Stimulated activated CD4-positive, alpha-beta T cell treated with anti-CD3 and anti-CD28 coated beads, Interleukin-1b, Interleukin-23, amount 100 ng/mL, for 24 hours (primary cell): ENCODE results near the gene EFTUD2.
A peak's percentile ranks its signal among the peaks of the same experiment; 100 is the strongest.

Experiments
- DNase-seq, 4 experiments: peaks; one replicate each; pipeline ENCODE4 v3.0.0-alpha.2; 2020; ENCODE audit warnings: low read depth in 4 of 4, low spot score in 1 of 4

The EFTUD2 gene

DNA sequence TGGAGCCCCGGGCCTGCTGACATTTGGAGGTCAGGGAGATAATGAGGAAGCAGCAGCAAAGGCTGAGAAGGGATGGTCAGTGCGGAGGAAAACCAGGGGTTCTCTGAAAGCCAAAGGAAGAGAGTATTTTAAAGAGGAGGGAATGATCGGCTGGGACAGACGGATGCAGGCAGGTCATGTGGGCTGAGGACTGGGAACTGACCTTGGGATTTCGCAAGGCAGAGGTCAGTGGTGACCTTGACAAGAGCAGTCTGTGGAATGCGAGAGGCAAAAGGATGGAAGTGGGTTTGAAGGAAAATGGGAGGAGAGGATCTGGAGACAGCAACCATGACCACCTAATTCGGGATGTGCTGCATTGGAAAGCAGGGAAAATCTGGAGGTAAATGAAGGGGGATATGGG is 10.2 kb downstream of the EFTUD2 start:
- no peak for DNase-seq

DNA sequence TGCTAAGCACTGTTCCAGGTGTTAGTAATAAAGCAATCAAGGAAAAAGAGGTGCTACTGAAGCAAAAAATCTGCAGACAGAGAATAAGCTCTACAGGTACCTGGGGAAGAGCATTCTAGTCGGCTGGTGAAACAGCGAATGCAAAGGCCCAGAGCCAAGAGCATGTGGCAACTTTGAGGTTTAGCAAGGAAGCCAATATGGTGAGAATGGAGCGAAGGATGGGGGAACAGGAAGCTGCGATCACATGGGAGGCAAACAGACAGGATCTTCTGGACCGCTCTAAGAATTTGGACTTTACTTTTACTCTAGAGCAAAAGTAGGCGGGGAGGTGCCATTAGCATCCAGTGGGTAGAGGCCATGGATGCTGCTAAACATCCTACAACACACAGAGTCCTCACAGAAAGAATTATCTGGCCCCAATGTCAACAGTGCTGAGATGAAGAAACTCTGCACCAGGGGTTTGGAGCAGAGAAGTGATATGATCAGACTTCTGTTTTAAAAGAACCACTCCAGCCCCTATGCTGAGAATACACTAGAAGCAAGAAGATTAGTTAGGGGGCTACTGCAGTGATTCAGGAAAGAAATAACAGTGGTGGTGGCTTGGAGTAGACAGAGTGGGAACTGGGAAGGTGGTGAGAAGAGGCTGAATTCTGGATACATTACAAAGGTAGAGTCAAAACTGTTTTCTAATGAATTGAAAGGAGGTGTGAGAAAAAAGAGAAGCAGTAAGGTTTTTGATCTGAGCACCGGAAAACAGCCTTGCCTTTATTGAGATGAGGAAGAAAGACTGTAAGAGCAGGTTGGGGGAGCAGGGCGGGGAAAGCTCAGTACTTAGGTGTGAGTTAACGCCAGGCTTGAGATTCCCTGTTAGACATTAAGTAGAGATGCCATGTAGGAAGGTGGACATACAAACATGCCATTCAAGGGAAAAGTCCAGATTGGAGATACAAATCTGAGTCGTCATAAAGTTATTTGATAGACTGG is 11.0 kb downstream of the EFTUD2 start:
- DNase-seq: no peak

DNA sequence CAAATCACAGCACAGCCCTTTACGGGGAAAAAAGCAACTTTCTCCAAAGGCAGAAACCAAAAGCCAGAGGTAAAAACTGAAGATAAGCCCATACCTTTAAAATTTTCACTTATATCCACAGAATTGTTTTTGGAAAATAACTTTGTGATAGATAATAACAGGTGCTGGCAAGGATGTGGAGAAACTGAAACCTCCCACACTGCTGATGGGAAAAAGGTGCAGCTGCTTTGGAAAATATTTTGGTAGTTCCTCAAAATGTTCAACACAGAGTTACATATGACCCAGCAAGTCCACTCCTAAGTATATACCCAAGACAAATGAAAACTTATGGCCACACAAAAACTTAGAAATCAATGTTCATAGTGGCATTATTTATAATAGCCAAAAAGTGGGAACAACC is 12.2 kb downstream of the EFTUD2 start:
- no peak for DNase-seq

DNA sequence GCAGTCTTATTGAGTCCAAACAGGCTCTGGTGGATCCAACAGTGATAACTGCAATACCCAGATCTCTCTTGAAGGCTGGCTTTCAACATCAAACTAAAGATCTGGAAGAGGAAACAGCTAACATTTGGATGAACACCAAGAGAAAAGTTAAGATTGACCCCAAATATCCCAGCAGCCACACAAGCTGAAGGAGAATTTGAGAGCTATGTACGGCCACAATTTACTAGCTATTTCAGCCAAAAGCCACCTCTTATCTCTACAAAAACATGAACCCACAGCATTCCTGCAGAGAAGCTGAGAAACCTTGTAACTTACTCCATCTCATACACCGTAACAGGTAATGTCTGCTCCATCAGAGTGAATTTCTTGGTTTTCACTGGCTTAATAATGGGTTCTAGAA is 14.3 kb downstream of the EFTUD2 start:
- DNase-seq: no peak

DNA sequence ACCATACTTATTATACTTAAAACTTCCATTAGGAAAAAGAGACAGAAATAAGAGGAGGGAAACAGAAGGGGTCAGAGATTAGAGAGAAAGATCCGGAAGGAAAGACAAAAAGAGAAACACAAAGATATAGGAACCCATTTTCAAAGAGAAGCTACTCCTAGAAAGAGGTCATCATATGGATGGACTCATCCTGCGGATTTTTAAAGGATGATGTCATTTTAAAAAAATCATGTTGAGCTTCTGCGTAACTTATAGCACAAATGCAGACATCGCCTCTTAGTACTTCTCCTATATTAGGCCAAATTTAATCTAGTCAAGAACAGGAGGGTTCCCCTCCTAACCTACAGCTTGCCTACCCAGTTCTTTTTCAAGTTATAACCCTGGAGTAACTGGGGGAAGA is 18.1 kb downstream of the EFTUD2 start:
- no peak for DNase-seq

DNA sequence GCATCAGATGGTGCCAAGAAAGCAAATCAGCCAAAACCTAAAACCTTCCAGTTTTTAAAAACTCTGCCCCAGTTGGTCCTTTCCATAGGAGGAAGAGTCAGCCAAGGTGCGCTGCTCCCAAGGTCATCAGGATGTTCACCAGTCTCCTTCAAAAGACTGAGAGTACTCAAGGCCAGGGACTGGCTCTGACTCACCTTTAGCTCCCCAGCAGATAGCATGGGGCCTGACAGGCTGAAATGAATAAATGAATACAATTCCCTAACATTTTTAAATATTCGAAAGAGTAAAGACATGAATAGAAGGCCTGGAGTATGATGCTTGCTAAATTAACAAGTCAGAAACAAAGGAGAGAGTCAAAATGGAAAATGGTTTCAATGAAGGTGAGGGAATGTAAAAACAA is 19.2 kb downstream of the EFTUD2 start:
- no peak for DNase-seq

DNA sequence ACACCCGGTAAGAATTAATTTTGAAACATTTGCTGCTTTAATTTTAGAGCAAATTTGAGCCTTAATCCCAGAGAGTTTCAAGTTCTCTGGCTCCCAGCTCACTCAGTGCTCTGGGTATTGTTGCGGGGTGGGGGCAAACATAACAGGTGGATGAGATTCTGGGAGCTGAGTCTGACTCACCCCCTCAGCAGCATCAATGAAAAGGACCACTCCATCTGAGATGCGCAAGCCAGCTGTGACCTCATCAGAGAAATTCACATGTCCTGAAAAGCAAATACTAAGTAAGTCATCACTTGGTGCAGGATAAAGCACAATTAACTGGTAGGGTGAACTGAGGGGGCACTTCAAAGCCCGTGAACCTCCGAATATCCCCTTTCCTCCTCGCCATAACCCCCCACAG is 19.9 kb downstream of the EFTUD2 start:
- no peak for DNase-seq

DNA sequence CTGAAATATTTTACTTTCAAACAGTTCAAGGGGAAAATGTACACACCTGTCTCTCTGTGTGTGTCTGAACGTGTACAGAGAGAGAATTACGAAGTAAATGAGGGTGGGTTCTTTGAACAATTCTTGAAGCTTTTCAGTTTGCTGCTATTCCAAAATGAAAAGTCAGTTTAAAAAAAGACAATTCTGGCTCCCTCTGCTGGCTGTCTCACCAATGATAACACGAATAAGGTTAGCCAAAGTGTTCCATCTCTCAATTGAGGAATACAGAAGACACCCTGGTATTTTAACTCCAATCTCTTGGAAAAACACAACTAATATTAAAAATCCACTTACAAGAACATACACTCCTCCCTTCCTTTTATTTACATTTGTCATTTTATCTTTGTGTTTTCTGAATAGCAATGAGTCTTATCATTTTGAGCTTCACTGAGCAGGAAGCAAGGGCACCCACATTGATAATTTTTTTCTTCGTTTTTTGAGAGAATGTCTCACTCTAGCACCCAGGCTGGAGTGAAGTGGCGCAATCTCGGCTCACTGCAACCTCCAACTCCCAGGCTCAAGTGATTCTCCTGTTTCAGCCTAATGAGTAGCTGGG is 20.5 kb downstream of the EFTUD2 start:
- peak in 1 of 4 experiments; percentile 6 for DNase-seq

DNA sequence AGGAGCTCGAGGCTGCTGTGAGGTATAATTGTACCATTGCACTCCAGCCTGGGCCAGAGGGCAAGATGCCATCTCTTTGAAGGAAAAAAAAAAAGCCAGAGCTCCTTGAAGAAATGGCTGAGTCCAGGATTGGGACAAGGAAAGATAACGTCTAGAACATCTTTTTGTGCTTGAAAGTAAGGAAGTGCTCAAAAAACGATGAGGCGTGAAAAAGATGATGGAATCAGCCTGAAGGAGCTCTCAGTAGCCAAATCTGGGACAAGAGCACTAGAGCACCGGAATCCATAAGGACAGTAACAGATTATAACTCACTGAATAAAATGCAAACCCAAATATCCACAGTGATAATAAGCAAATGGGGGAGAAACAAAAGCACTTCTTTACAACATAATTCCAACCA is 22.1 kb downstream of the EFTUD2 start:
- DNase-seq: no peak

DNA sequence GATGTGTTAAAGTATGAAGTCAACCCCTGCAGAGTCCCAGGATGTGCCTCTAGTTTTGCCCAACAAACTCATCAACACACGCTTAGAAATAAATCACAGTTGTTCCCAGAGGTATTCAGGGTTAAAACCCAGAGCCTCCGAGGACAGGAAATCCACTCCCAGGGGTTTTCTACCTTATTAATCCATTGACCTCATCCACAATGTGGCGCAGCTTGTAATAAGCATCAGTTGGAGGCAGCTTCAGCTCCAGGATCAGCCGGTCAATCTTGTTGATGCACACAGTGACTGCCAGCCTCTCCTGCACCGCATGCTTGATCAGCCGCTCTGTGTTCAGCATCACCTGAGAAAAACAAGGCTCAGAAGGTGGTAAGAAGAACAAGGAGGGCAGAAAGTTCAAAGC is 23.5 kb downstream of the EFTUD2 start:
- no peak for DNase-seq

DNA sequence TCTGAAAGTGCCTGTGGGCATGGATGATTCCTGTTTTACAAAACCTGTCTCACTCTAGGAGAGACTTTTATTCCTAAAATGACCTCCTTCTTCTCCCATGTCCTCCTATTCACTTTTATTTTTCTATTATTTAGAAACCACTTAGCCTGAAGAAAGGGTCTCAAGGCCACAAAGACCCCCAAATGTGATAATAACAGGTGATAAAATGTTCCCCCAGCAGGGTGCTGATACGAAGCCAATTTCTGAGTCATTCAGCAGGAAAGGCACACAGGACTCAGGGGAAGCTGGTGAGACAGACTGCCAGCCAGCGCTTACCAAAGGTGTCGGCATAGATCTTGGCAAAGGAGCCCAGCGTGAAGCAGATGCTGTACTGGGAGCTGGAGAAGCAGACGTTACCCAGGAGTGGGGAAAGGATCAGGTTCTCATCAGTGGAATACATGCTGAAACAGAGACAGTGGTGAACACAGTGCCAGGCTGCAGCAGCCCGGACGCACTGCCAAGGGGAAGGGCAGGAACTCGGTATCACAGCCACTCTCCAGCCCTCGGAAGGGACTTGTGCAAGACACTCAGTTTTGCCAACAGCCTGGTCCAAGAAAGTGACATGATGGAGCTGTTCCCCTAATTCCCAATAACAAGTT is 27.0 kb downstream of the EFTUD2 start:
- no peak for DNase-seq

DNA sequence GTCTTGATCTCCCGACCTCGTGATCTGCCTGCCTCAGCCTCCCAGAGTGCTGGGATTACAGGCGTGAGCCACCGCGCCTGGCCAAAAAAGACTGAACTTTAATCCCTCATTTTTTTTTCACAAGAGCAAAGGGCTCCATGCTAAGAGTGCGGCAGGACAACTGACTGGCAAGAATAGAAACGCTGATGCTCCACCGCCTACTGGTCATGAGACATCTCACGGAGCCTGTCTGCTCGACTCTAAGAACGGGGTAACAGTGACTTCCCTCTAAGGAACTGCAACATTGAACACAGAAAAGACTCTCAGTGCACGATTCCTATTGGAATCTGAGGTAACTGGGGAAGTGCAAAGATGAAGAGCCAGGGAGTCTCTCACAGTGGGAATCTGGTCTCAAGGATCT is 27.7 kb downstream of the EFTUD2 start:
- no peak for DNase-seq

DNA sequence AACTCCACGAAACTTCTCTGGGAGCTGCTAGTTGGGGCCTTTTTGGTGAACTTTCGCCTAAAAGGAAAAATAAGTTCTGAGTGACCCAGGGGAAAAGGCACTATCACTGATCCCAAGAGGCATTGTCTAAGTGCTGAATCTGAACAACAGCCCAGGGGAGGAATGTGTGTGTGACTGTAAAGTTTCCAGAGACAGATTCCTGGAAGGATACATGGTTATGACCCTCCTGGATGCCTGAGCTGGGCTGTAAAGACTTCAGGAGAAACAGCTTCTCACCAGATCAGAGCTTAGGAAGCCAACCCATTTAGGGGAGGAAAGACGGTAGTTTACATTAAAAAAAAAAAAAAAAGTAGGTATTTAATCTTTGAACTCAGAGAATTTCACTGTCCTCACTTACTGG is 31.4 kb downstream of the EFTUD2 start:
- DNase-seq: no peak

DNA sequence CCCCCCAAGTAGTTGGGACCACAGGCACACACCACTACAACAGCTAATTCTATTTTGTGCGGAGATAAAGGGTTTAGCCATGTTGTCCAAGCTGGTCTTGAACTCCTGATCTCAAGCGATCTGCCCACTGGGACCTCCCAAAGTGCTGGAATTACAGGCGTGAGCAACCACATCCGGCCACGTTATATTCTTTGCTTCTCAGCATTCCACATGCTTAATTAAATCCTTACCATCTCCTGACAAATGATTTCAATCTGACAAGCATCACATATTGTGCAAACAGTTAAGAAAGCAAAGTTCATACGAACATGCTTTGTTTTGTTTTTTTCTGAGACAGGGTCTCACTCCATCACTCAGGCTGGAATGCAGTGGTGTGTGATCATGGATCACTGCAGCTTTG is 33.3 kb downstream of the EFTUD2 start:
- no peak for DNase-seq

DNA sequence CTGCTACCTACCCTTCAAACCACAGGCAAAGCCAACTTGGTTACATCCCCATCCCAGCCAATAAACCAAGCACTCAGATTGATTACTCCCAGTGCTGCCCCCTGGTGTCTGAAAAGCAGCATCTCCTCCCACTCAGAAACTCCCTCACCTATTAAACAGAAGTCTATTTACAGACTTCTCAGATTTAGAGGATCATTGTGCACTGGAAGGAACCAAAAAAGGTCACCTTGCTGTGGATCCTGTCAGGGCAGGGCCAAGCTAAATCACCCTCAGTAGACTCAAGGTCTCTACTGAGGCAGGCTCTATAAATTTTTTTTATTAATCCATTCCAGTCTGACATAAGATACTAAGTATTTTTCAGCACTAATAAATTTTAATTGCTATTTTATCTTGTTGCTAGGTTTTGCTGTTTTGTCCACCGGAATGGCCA is 34.0 kb downstream of the EFTUD2 start:
- DNase-seq: peak; percentile 33 to 67 (median 56)

DNA sequence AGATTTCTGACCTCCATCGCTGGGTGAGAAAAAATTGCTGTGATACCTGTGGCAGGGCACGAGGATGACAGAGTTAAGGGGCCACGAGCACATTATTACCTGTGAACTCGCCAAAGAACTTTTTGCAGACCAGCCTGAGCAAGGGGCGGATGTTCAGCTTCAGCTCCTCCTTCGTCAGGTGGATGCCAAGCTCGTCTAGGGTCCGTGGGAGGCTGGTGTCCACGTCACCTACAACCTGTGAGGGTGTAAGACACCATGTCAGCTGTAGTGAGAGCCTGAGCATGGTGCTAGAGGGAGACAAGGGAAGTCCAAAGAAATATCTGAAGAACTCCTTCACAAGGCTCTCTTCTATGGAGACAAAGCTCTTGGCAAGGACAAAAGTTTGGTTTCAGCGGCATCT is 34.4 kb downstream of the EFTUD2 start:
- DNase-seq: no peak

DNA sequence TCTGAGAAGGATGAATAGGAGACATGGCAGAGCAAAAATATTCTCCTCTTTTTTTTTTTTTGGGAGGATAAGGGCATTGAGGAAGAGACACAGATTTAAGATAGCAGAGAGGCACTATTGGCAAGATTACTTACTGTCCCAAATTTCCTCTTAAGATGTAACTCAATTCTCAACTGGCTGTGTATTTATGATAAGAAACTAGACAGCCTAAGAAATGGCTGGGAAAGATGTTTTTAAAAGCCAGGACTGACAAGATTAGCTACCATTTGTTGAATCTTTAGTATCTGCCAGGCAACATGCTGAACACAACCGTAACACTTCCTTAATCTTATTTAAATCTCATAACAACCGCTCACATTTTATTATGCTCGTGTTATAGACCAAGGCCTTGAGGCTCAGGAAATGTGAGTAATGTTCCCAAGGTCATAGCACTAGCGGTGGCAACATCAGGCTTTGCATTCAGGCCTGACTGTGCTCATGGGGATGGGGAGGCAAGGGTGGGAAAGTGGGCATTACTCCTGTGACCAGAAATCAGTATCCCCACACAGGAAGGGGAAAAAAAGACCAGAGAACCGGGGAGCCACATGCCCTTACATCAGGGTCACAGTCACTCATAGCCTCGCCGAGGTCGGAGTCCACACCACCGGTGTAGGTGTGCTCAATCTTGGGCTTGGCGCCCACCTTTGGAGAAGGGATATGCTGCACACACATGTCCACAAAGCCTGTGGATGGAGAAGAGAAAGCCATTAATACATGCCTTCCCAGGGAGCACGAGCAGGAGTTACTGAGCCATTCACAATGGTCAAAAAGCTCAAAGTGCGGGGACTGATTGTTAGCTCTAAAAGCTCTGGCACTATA is 36.0 kb downstream of the EFTUD2 start:
- DNase-seq: no peak

DNA sequence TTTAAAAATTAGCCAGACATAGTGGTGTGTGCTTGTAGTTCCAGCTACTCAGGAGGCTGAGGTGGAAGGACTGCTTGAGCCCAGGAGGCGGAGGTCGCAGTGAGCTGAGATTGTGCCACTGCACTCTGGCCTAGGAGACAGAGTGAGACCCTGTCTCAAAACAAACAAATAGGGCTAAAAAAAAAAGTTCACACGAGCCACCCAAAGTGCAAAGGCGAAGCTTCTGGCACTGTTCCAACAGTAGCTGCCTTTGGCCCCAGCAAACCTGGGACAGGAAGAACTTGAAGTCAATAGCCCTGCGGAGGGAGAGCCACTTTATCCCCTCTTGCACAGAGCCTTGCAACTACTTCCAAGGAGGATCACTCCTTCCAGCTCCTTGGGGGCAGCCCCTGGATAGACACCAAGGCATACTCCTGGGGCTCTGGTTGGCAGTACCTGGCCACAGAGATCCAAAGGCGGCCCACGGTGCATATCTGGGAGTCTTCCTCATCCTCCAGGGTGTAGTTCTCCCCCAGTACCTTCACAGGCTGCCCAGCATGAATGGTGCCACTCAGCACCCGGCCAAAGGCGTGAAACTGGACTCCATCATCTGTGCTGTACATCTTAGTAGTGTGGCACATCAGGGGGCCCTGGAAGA is 36.8 kb downstream of the EFTUD2 start:
- no peak for DNase-seq

DNA sequence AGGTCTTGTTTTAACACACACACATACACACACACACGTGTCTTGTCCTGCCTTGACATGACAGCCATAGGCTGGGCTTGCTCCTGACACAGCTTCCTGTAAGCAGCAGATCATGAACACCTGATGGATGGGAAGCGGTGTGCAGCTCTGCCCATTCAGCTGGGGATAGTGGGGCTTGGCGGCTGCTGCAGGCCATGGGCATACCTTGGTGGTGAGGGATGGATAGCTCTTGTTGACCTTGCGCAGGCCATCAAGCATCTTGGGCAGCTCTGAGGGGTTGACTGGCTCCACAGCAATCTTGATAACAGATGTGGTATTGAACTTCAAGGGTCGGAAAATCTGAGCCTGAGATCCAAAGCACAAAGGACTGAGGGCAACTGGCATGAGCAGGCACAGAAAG is 39.5 kb downstream of the EFTUD2 start:
- no peak for DNase-seq

DNA sequence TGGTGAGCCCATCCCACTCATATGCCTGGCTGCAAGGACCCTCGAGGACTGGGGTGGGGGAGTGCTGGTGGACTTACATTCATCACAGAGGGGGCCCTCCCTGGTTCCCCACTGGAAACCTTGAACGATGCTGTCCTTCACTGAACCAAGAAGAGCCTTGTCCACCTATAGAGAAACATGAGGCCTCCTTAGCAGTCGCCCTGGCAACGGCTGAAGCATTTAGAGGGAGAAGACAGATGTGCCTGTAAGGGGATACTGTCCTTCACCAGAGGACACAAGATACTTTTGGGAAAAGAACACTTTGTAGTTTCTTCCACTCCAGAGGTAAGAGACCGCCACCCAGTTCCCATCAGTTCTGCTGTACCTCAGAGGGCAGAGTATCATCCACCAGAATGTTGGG is 45.1 kb downstream of the EFTUD2 start:
- no peak for DNase-seq

DNA sequence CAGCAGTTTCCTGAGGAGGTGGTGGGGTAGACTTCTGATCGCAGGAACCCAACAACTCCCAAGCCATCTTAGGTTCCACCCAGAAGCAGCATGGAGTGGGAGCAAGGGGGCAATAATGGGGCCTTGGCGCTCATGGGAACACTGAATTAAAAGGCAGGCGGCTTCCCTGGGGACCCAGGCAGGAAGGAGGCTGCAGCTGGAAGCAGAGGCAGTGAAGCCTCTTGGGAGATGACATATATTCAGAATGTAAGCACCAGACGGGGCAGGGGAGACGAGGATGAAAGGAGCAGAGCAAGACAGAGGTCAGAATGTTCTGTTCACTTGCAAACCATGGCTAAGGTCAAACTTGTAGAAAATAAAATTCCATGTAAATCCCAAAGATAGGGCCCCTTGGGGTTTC is 48.6 kb downstream of the EFTUD2 start:
- no peak for DNase-seq
